Esophagus squamous epithelium (tissue), 5 donors: ENCODE data around the gene C11orf21. TPM values are rescaled to one million over a fixed set of nuclear protein-coding genes. Genes with fewer than 3 reads are reported as not detected.

ENCODE experiments used
- DNase-seq: peaks from one replicate; lab custom pipeline; 2025; lab: John Stamatoyannopoulos, UW
- H3K27ac ChIP-seq, 4 donors: fragments of 200-600 bp; sonication (generic); one replicate each; pipeline ENCODE4 v1.5.1; 2016 to 2019; ENCODE audit warnings: mild to moderate bottlenecking in 1 of 4
- H3K27me3 ChIP-seq, 4 donors: fragments of 200-600 bp; sonication (generic); 1 replicate in 3 of 4; 2 replicates in 1 of 4; pipeline versions ENCODE4 v1.5.1 to v1.6.0; 2017 to 2021; ENCODE audit warnings: antibody characterized with exemption in 1 of 4
- H3K36me3 ChIP-seq, 3 donors: fragments of 200-600 bp; sonication (generic); one replicate each; pipeline ENCODE4 v1.5.1; 2016 to 2019
- H3K4me1 ChIP-seq, 3 donors: fragments of 200-600 bp; sonication (generic); one replicate each; pipeline ENCODE4 v1.5.1; 2017 to 2019
- H3K4me3 ChIP-seq, 4 donors: fragments of 200-600 bp; sonication (generic); 1 replicate in 3 of 4; 2 replicates in 1 of 4; pipeline ENCODE4 v1.5.1; 2016 to 2019; ENCODE audit warnings: mild to moderate bottlenecking in 2 of 4, moderate library complexity in 1 of 4
- H3K9me3 ChIP-seq, 3 donors: fragments of 200-600 bp; sonication (generic); one replicate each; pipeline ENCODE4 v1.5.1; 2016 to 2019
- POLR2A ChIP-seq, 4 donors: fragments of 450-650 bp; IDR thresholded peaks; one replicate each; pipeline ENCODE4 v1.6.1; 2017; ENCODE audit warnings: antibody characterized with exemption in 4 of 4, mild to moderate bottlenecking in 4 of 4, moderate library complexity in 3 of 4
- WGBS, 2 donors: methylation state at CpG; one replicate each; pipeline ENCODE4 v1.1.5; 2018; 5-methylcytosine and 5-hydroxymethylcytosine counted together
- intact Hi-C: fragments of 100-400 bp; cut with DNase I; formaldehyde crosslinking; loops from one replicate; pipeline ENCODE4 v1.15.0; 2022
- total RNA-seq, 4 donors: library from RNA; depleted of rRNA; stranded (reverse); fragments of >200 nt; gene quantifications; one replicate each; pipeline ENCODE4 v1.1.0, GENCODE V29; 2016
- TF ChIP-seq, protein P1 (sequence below), 6 experiments: fragments of 450-650 bp in 4 of 6; fragments of 200-600 bp in 2 of 6; sonication (generic) in 2 of 6; IDR thresholded peaks; one replicate each; pipeline ENCODE4 v1.5.1; 2016 to 2019; ENCODE audit warnings: antibody characterized with exemption in 6 of 6, mild to moderate bottlenecking in 4 of 6, moderate library complexity in 4 of 6
- donor health status: DM: yes; HTN: yes; CAD: no.

The C11orf21 gene
- total RNA-seq, 4 donors from 2014 or later = 0.30 to 0.94 (median 0.76) TPM; not detected in 1

GRCh38 chr11:2275334-2276279, 26.1 kb downstream of the C11orf21 start:
- WGBS, 2 donors = 91 to 92% methylated on average over 10 to 16 of the region's 30 CpGs
- H3K27ac ChIP-seq = no peak overlapping the region
- no peaks in the 10 kb centered on the region for H3K9me3 ChIP-seq
- TF ChIP-seq POLR2A (IDR thresholded peaks at IDR 0.05) = no peak
- TF ChIP-seq, protein P1, sequence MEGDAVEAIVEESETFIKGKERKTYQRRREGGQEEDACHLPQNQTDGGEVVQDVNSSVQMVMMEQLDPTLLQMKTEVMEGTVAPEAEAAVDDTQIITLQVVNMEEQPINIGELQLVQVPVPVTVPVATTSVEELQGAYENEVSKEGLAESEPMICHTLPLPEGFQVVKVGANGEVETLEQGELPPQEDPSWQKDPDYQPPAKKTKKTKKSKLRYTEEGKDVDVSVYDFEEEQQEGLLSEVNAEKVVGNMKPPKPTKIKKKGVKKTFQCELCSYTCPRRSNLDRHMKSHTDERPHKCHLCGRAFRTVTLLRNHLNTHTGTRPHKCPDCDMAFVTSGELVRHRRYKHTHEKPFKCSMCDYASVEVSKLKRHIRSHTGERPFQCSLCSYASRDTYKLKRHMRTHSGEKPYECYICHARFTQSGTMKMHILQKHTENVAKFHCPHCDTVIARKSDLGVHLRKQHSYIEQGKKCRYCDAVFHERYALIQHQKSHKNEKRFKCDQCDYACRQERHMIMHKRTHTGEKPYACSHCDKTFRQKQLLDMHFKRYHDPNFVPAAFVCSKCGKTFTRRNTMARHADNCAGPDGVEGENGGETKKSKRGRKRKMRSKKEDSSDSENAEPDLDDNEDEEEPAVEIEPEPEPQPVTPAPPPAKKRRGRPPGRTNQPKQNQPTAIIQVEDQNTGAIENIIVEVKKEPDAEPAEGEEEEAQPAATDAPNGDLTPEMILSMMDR (IDR thresholded peaks at IDR 0.05) = no peak
- no peaks in the 10 kb centered on the region for H3K36me3 ChIP-seq
- H3K27me3 ChIP-seq = peaks cover 0 to 82% (median 2%) of the 10 kb centered on the region in 4 donors
- H3K4me3 ChIP-seq = no peak overlapping the region
- H3K4me1 ChIP-seq = peaks cover 6 to 10% (median 7%) of the 10 kb centered on the region in 3 donors
- no peak for DNase-seq
- intact Hi-C loops = no loop called here

GRCh38 chr11:2273771-2274170, 27.9 kb downstream of the C11orf21 start:
- Histone ChIP-seq H3K9me3 (no peaks in the 10 kb centered on the region), H3K27me3 (peaks cover 0 to 93% (median 4%) of the 10 kb centered on the region in 4 donors), H3K4me1 (peaks cover 13 to 29% (median 25%) of the 10 kb centered on the region in 3 donors), H3K27ac (no peak overlapping the region), H3K4me3 (no peak overlapping the region), H3K36me3 (no peaks in the 10 kb centered on the region)
- DNase-seq = no peak
- TF ChIP-seq, protein P1 (IDR thresholded peaks at IDR 0.05) = no peak
- no peak for TF ChIP-seq POLR2A (IDR thresholded peaks at IDR 0.05)
- intact Hi-C loops = no loop called here
- 67 to 76% methylated on average over 12 of the region's 12 CpGs for WGBS, 2 donors

DNA sequence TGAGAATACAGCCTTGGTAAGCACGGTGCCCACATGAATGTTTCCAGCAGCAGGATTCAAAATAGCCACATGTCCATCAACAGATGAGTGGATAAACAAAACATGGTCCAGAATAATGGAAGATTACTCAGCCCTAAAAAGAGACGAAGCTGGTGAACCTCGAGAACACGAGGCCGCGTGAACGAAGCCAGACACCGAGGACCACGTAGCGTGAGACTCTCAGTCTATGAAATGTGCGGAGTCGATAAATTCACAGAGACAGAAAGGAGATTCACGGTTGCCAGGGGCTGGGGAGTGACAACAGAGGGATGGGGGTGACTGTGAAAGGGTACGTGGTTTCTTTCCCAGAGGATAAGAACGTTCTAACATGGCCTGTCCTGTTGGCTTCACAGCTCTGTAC, 28.4 kb downstream of the C11orf21 start:
- peaks cover 16 to 33% (median 29%) of the 10 kb centered on the region in 3 donors for H3K4me1 ChIP-seq
- no peak for DNase-seq
- H3K36me3 ChIP-seq = no peaks in the 10 kb centered on the region
- WGBS, 2 donors = 86 to 93% methylated on average over 14 to 15 of the region's 15 CpGs
- no peak for TF ChIP-seq POLR2A (IDR thresholded peaks at IDR 0.05)
- TF ChIP-seq, protein P1 (IDR thresholded peaks at IDR 0.05) = no peak
- peaks cover 0 to 93% (median 4%) of the 10 kb centered on the region in 4 donors for H3K27me3 ChIP-seq
- no peaks in the 10 kb centered on the region for H3K9me3 ChIP-seq
- intact Hi-C loops = no loop called here
- H3K27ac ChIP-seq = no peak overlapping the region
- H3K4me3 ChIP-seq = no peak overlapping the region

DNA sequence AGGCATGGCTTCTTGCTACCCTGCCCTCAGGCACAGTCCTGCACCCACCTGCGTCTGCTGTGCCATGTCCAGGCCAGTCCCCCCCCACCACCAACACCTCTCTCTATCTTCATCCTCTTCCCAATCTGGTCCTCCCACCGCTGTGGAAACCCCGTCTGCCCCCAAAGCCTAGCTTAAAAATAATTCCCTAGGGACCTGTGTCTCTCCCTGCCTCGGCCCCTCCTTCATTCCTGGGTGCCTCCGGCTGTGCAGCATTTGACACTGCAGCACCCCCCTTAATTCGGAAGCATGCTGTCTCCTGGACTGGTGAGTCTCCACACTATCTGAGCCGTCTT, 28.8 kb downstream of the C11orf21 start:
- Histone ChIP-seq H3K4me1 (peaks cover 17 to 37% (median 32%) of the 10 kb centered on the region in 3 donors), H3K4me3 (no peak overlapping the region), H3K36me3 (no peaks in the 10 kb centered on the region), H3K27me3 (peaks cover 0 to 93% (median 4%) of the 10 kb centered on the region in 4 donors), H3K27ac (no peak overlapping the region), H3K9me3 (no peaks in the 10 kb centered on the region)
- no peak for DNase-seq
- no peak for TF ChIP-seq POLR2A (IDR thresholded peaks at IDR 0.05)
- TF ChIP-seq, protein P1 (IDR thresholded peaks at IDR 0.05) = no peak
- 81 to 86% methylated on average over 7 of the region's 7 CpGs for WGBS, 2 donors
- intact Hi-C loops = no loop called here
